Keratinocyte (primary cell): ENCODE measurements around the gene KLK1. TPM values are rescaled to one million over a fixed set of nuclear protein-coding genes. Genes with fewer than 3 reads are reported as not detected.

Experiments used
- DNase-seq: peaks from one replicate; pipeline ENCODE4 v3.0.0-alpha.2; 2011; ENCODE audit warnings: low read depth, missing footprints, low spot score
- FAIRE-seq: peaks from 2 replicates; lab custom pipeline; 2011; peaks lifted over from hg19 to GRCh38; lab: Jason Lieb, UNC
- H2AFZ ChIP-seq: 2 replicates; pipeline ENCODE4 v1.6.0; 2012; ENCODE audit warnings: low read length, control low read depth, inconsistent platforms; ENCODE audit not compliant: control insufficient read depth
- H3K27ac ChIP-seq: 2 replicates; pipeline ENCODE4 v1.5.1; 2011; ENCODE audit warnings: low read length; ENCODE audit not compliant: control insufficient read depth, insufficient read depth
- H3K27me3 ChIP-seq: 3 replicates; pipeline ENCODE4 v1.6.0; 2011; ENCODE audit warnings: low read length; ENCODE audit not compliant: control insufficient read depth, insufficient read depth; ENCODE audit errors: extremely low read depth
- H3K36me3 ChIP-seq, 2 experiments: 2 replicates in 1 of 2; 3 replicates in 1 of 2; pipeline ENCODE4 v1.5.1; 2011; ENCODE audit warnings: low read length in 2 of 2, mild to moderate bottlenecking in 1 of 2; ENCODE audit not compliant: control insufficient read depth in 2 of 2, insufficient read depth in 2 of 2; ENCODE audit errors: extremely low read depth in 1 of 2
- H3K4me1 ChIP-seq: 3 replicates; pipeline ENCODE4 v1.5.1; 2011; ENCODE audit warnings: low read length; ENCODE audit not compliant: control insufficient read depth, insufficient read depth; ENCODE audit errors: extremely low read depth
- H3K4me2 ChIP-seq: 3 replicates; pipeline ENCODE4 v1.6.0; 2011; ENCODE audit warnings: low read depth, low read length; ENCODE audit not compliant: control insufficient read depth, insufficient read depth; ENCODE audit errors: extremely low read depth
- H3K4me3 ChIP-seq, 3 experiments: fragments of 200-600 bp in 1 of 3; sonication (generic) in 1 of 3; 2 replicates in 2 of 3; 3 replicates in 1 of 3; pipeline ENCODE4 v1.5.1; 2011 to 2016; ENCODE audit warnings: low read length in 3 of 3, mild to moderate bottlenecking in 3 of 3, control low read depth in 2 of 3, inconsistent platforms in 1 of 3, low read depth in 1 of 3, mixed read lengths in 1 of 3, mixed run types in 1 of 3, moderate library complexity in 1 of 3; ENCODE audit not compliant: control insufficient read depth in 2 of 3, insufficient read depth in 2 of 3; ENCODE audit errors: extremely low read depth in 1 of 3
- H3K79me2 ChIP-seq: 2 replicates; pipeline ENCODE4 v1.6.0; 2012; ENCODE audit warnings: low read length; ENCODE audit not compliant: control insufficient read depth, insufficient read depth
- H3K9ac ChIP-seq: 3 replicates; pipeline ENCODE4 v1.6.0; 2011; ENCODE audit warnings: low read length; ENCODE audit not compliant: control insufficient read depth, insufficient read depth; ENCODE audit errors: extremely low read depth
- H3K9me1 ChIP-seq: 3 replicates; pipeline ENCODE4 v1.6.0; 2011; ENCODE audit warnings: low read length; ENCODE audit not compliant: control insufficient read depth, insufficient read depth; ENCODE audit errors: extremely low read depth
- H3K9me3 ChIP-seq: 2 replicates; pipeline ENCODE4 v1.5.1; 2012; ENCODE audit warnings: low read depth, low read length; ENCODE audit not compliant: control insufficient read depth
- H4K20me1 ChIP-seq: 3 replicates; pipeline ENCODE4 v1.6.0; 2011; ENCODE audit warnings: low read length; ENCODE audit not compliant: control insufficient read depth, insufficient read depth; ENCODE audit errors: extremely low read depth
- CTCF ChIP-seq, 3 experiments: IDR thresholded peaks in 1 of 3; conservative IDR thresholded peaks in 1 of 3; optimal IDR thresholded peaks in 1 of 3; 2 replicates in 2 of 3; 3 replicates in 1 of 3; pipeline versions ENCODE3 to v1.5.1; 2011; ENCODE audit warnings: low read length in 3 of 3, mild to moderate bottlenecking in 3 of 3, moderate library complexity in 2 of 3, control low read depth in 1 of 3, inconsistent platforms in 1 of 3; ENCODE audit not compliant: insufficient read depth in 2 of 3; ENCODE audit errors: extremely low read depth in 1 of 3
- EZH2 ChIP-seq: IDR thresholded peaks from one replicate; pipeline ENCODE4 v1.6.1; 2012; ENCODE audit warnings: inconsistent platforms, mild to moderate bottlenecking, low read length, moderate library complexity
- dilution Hi-C: fragments of 300-500 bp; cut with MboI; formaldehyde crosslinking; loops from one replicate; pipeline ENCODE4 v1.7.0; 2020; ENCODE audit warnings: low sequenced_read_pairs; ENCODE audit not compliant: extremely low pct_ligation_motif_present
- polyA plus RNA-seq, 5 experiments: library from polyadenylated mRNA; depleted of rRNA in 3 of 5; stranded (reverse) in 3 of 5; stranded (forward) in 1 of 5; unstranded in 1 of 5; fragments of >200 nt; gene quantifications; 1 replicate in 1 of 5; 2 replicates in 3 of 5; 3 replicates in 1 of 5; pipeline versions ENCODE4 v1.2.1 to v1.2.3, GENCODE V29; 2011 to 2012; ENCODE audit warnings: missing spikeins in 2 of 5, low read depth in 1 of 5, low replicate concordance in 1 of 5

KLK1 gene
- polyA plus RNA-seq, 1 donor (not counting 4 experiments of a cell fraction or from before 2014, with no cell fraction given), result 0.31 TPM

GRCh38 chr19:50833802-50834167 lies 10.2 kb upstream of the KLK1 start:
- peaks cover 8% of the 10 kb centered on the region for H3K27me3 ChIP-seq
- H4K20me1 ChIP-seq, result no peaks in the 10 kb centered on the region
- no peak overlapping the region for H3K4me2 ChIP-seq
- FAIRE-seq (no peak), DNase-seq (no peak)
- dilution Hi-C loops, result no loop called here
- no peaks in the 10 kb centered on the region for H3K79me2 ChIP-seq
- no peaks in the 10 kb centered on the region for H3K9me3 ChIP-seq
- no peak overlapping the region for H3K9ac ChIP-seq
- H3K4me1 ChIP-seq, result peaks cover 20% of the 10 kb centered on the region
- TF ChIP-seq EZH2 (no peak), CTCF (optimal IDR thresholded peaks at IDR 0.05 in 1 of 3, IDR thresholded peaks at IDR 0.05 in 1 of 3, conservative IDR thresholded peaks at IDR 0.05 in 1 of 3; ENCODE audit: extremely low read depth in 1 of 3, insufficient read depth in 2 of 3, low read length in 3 of 3) (no peak)
- no peak overlapping the region for H2AFZ ChIP-seq
- H3K9me1 ChIP-seq, result no peaks in the 10 kb centered on the region
- no peaks in the 10 kb centered on the region for H3K36me3 ChIP-seq
- no peak overlapping the region for H3K27ac ChIP-seq
- no peak overlapping the region for H3K4me3 ChIP-seq

- no peak for FAIRE-seq
- H3K27me3 ChIP-seq, result peaks cover 8% of the 10 kb centered on the region
Measured at GRCh38 chr19:50833117-50833801, 9.7 kb upstream of the KLK1 start, which contains the start of gene KLK15. TSS of gene KLK15 (minus strand) at chr19:50833574. CDS start at chr19:50831492, 2,082 bp downstream.

More at GRCh38 chr19:50833117-50833801, 9.7 kb upstream of the KLK1 start, which contains the start of gene KLK15:
- no peaks in the 10 kb centered on the region for H3K36me3 ChIP-seq
- no peaks in the 10 kb centered on the region for H3K79me2 ChIP-seq
- dilution Hi-C loops, result no loop called here
- no peaks in the 10 kb centered on the region for H3K9me1 ChIP-seq
- TF ChIP-seq EZH2 (no peak), CTCF (optimal IDR thresholded peaks at IDR 0.05 in 1 of 3, IDR thresholded peaks at IDR 0.05 in 1 of 3, conservative IDR thresholded peaks at IDR 0.05 in 1 of 3; ENCODE audit: extremely low read depth in 1 of 3, insufficient read depth in 2 of 3, low read length in 3 of 3) (no peak)
- H2AFZ ChIP-seq, result no peak within 1 kb of the TSS
- H3K4me1 ChIP-seq, result peaks cover 20% of the 10 kb centered on the region
- no peak for DNase-seq
- H3K27ac ChIP-seq, result no peak within 1 kb of the TSS
- H3K4me2 ChIP-seq, result no peak within 1 kb of the TSS
- H4K20me1 ChIP-seq, result no peaks in the 10 kb centered on the region
- H3K9ac ChIP-seq, result no peak within 1 kb of the TSS
- H3K9me3 ChIP-seq, result no peaks in the 10 kb centered on the region
- H3K4me3 ChIP-seq, result no peak within 1 kb of the TSS
